Natural killer cell (primary cell): Measurements from ENCODE around the gene FTL. TPM values are rescaled to one million over a fixed set of nuclear protein-coding genes. Genes with fewer than 3 reads are reported as not detected.
A peak's percentile ranks its signal among the peaks of the same experiment; 100 is the strongest.

Experiments
- ATAC-seq, 3 donors: fragments of 150-1000 bp in 2 of 3; fragments of 200-7000 bp in 1 of 3; cut with Tn5 transposase; 1 replicate in 1 of 3; 2 replicates in 2 of 3; pipeline ENCODE4 v1.10.0; 2021; ENCODE audit warnings: mild to moderate bottlenecking in 2 of 3, moderate library complexity in 2 of 3
- DNase-seq, 2 donors: peaks; one replicate each; pipeline versions ENCODE4 v3.0.0 to v3.0.0-alpha.2; 2013 to 2021; ENCODE audit warnings: mixed read lengths in 1 of 2
- H3K27ac ChIP-seq: one replicate; pipeline ENCODE4 v1.5.1; 2013; ENCODE audit warnings: mild to moderate bottlenecking, low read length
- H3K27me3 ChIP-seq: one replicate; pipeline ENCODE4 v1.6.1; 2013; ENCODE audit warnings: low read length; ENCODE audit not compliant: control insufficient read depth, insufficient read depth
- H3K36me3 ChIP-seq: one replicate; pipeline ENCODE4 v1.6.1; 2013; ENCODE audit warnings: low read length; ENCODE audit not compliant: control insufficient read depth, insufficient read depth
- H3K4me1 ChIP-seq: one replicate; pipeline ENCODE4 v1.6.1; 2013; ENCODE audit warnings: low read length; ENCODE audit not compliant: control insufficient read depth, insufficient read depth
- H3K4me3 ChIP-seq: one replicate; pipeline ENCODE4 v1.5.1; 2013; ENCODE audit warnings: low read length
- H3K9me3 ChIP-seq: one replicate; pipeline ENCODE4 v1.6.1; 2013; ENCODE audit warnings: low read length; ENCODE audit not compliant: control insufficient read depth, insufficient read depth
- H3K27ac Mint-ChIP-seq, 2 donors: one replicate each; pipeline ENCODE4 v1.8.0; 2022; ENCODE audit warnings: mild to moderate bottlenecking in 2 of 2, mixed read lengths in 2 of 2, moderate library complexity in 1 of 2
- H3K27me3 Mint-ChIP-seq, 2 donors: one replicate each; pipeline ENCODE4 v1.8.0; 2022; ENCODE audit warnings: low read depth in 2 of 2, mixed read lengths in 2 of 2
- H3K36me3 Mint-ChIP-seq: one replicate; pipeline ENCODE4 v1.8.0; 2022; ENCODE audit warnings: mixed read lengths
- H3K4me1 Mint-ChIP-seq, 2 donors: one replicate each; pipeline ENCODE4 v1.8.0; 2022; ENCODE audit warnings: mixed read lengths in 2 of 2
- H3K4me3 Mint-ChIP-seq: one replicate; pipeline ENCODE4 v1.8.0; 2022; ENCODE audit warnings: mild to moderate bottlenecking, moderate library complexity, mixed read lengths
- H3K9me3 Mint-ChIP-seq, 2 donors: one replicate each; pipeline ENCODE4 v1.8.0; 2022; ENCODE audit warnings: mixed read lengths in 2 of 2
- CTCF ChIP-seq: fragments of 200-600 bp; IDR thresholded peaks from one replicate; pipeline ENCODE4 v1.8.0; 2022; ENCODE audit warnings: antibody characterized with exemption
- WGBS: methylation state at CpG from one replicate; pipeline ENCODE4 v1.1.7; 2013; ENCODE audit warnings: missing lambda C conversion rate; ENCODE audit not compliant: insufficient coverage; 5-methylcytosine and 5-hydroxymethylcytosine counted together
- intact Hi-C: fragments of 100-400 bp; cut with micrococcal nuclease; formaldehyde crosslinking; loops from one replicate; pipeline ENCODE4 v1.14.2; 2022
- total RNA-seq, 4 donors: library from RNA; stranded (reverse); fragments of 120-200 nt in 1 of 4; gene quantifications; one replicate each; pipeline versions ENCODE4 v1.2.3 to v1.2.4, GENCODE V29; 2013 to 2022

Gene FTL
- total RNA-seq, 3 donors from 2014 or later (not counting 1 experiment from before 2014, with no cell fraction given) = 554 to 1,168 (median 1,024) TPM

GRCh38 chr19:48999481-49000325 lies 34.6 kb downstream of the FTL start:
- WGBS = 68% methylated on average over 15 of the region's 16 CpGs
- Mint-ChIP-seq H3K27ac (no peak overlapping the region), H3K9me3 (no peaks in the 10 kb centered on the region), H3K4me1 (peaks cover 0 to 13% of the 10 kb centered on the region in 2 donors), H3K27me3 (no peaks in the 10 kb centered on the region), H3K4me3 (no peak overlapping the region), H3K36me3 (no peaks in the 10 kb centered on the region)
- H3K27me3 ChIP-seq = no peaks in the 10 kb centered on the region
- ATAC-seq (peak; percentile 77 to 91 (median 78)), DNase-seq (peak; percentile 42 to 82)
- peaks cover 8% of the 10 kb centered on the region for H3K36me3 ChIP-seq
- intact Hi-C loops = loop anchor here (10.0 kb wide), 2 partner anchors 145 to 365 kb away; partner anchors contain the start of gene DBP
- no peak overlapping the region for H3K4me3 ChIP-seq
- TF ChIP-seq CTCF = peak; percentile 61
- H3K27ac ChIP-seq = no peak overlapping the region
- H3K9me3 ChIP-seq = no peaks in the 10 kb centered on the region
- peaks cover 4% of the 10 kb centered on the region for H3K4me1 ChIP-seq

- ATAC-seq = no peak
These were observed 39.0 kb downstream of the FTL start for GRCh38 chr19:49004133-49004532.

GRCh38 chr19:49004964-49005614 lies 40.0 kb downstream of the FTL start:
- ATAC-seq = no peak
- DNase-seq = no peak
- H3K36me3 ChIP-seq = peaks cover 39% of the 10 kb centered on the region
- H3K4me1 ChIP-seq = no peaks in the 10 kb centered on the region
- H3K9me3 ChIP-seq = no peaks in the 10 kb centered on the region
- H3K36me3 Mint-ChIP-seq = no peaks in the 10 kb centered on the region
- no peak overlapping the region for H3K4me3 Mint-ChIP-seq
- no peaks in the 10 kb centered on the region for H3K4me1 Mint-ChIP-seq
- 96% methylated on average over 7 of the region's 7 CpGs for WGBS
- intact Hi-C loops = no loop called here
- no peaks in the 10 kb centered on the region for H3K9me3 Mint-ChIP-seq
- no peaks in the 10 kb centered on the region for H3K27me3 Mint-ChIP-seq
- H3K27ac ChIP-seq = no peak overlapping the region
- H3K27me3 ChIP-seq = no peaks in the 10 kb centered on the region
- H3K4me3 ChIP-seq = no peak overlapping the region
- no peak for TF ChIP-seq CTCF
- no peak overlapping the region for H3K27ac Mint-ChIP-seq

More at GRCh38 chr19:49004133-49004532, 39.0 kb downstream of the FTL start:
- intact Hi-C loops = no loop called here
- no peaks in the 10 kb centered on the region for H3K27me3 Mint-ChIP-seq
- no peaks in the 10 kb centered on the region for H3K9me3 Mint-ChIP-seq
- no peak for DNase-seq
- TF ChIP-seq CTCF = no peak
- Histone ChIP-seq H3K27ac (no peak overlapping the region), H3K4me3 (no peak overlapping the region), H3K27me3 (no peaks in the 10 kb centered on the region), H3K36me3 (peaks cover 30% of the 10 kb centered on the region), H3K9me3 (no peaks in the 10 kb centered on the region), H3K4me1 (no peaks in the 10 kb centered on the region)
- no peaks in the 10 kb centered on the region for H3K36me3 Mint-ChIP-seq
- H3K27ac Mint-ChIP-seq = no peak overlapping the region
- 96% methylated on average over 15 of the region's 15 CpGs for WGBS
- no peak overlapping the region for H3K4me3 Mint-ChIP-seq
- no peaks in the 10 kb centered on the region for H3K4me1 Mint-ChIP-seq
